HEK293 (cell line): ENCODE data around the gene LBH.

Experiments
- CTCF ChIA-PET: fragments of 350-600 bp; formaldehyde crosslinking; extraction: SDS; loops from one replicate; lab custom pipeline; 2021; ENCODE audit warnings: antibody characterized with exemption; lab: Yijun Ruan, JAX
- POLR2A ChIA-PET: fragments of 300-600 bp; formaldehyde crosslinking; extraction: SDS; loops from one replicate; lab custom pipeline; 2020; ENCODE audit warnings: antibody characterized with exemption, inconsistent platforms; lab: Yijun Ruan, JAX
- H3K27ac ChIP-seq: fragments of 200-500 bp; sonication (Bioruptor generic); 2 replicates; pipeline ENCODE4 v1.5.1; 2014; ENCODE audit warnings: low read depth, low read length, control low read depth, inconsistent platforms; ENCODE audit errors: extremely low read depth
- H3K36me3 ChIP-seq, 2 experiments: fragments of 200-500 bp in 1 of 2; sonication (Bioruptor generic) in 1 of 2; 1 replicate in 1 of 2; 2 replicates in 1 of 2; pipeline ENCODE4 v1.5.1; 2014 to 2017; ENCODE audit warnings: inconsistent platforms in 2 of 2, low read length in 2 of 2; ENCODE audit not compliant: control insufficient read depth in 2 of 2, insufficient read depth in 1 of 2
- H3K4me1 ChIP-seq: fragments of 200-500 bp; sonication (Bioruptor generic); 2 replicates; pipeline ENCODE4 v1.5.1; 2014; ENCODE audit warnings: mild to moderate bottlenecking, low read length, inconsistent platforms; ENCODE audit not compliant: control insufficient read depth, insufficient read depth
- H3K4me3 ChIP-seq: 2 replicates; pipeline ENCODE4 v1.5.1; 2011; ENCODE audit warnings: low read depth, mild to moderate bottlenecking, control low read depth, low read length, moderate library complexity
- H3K9me3 ChIP-seq: fragments of 200-500 bp; sonication (Bioruptor generic); 2 replicates; pipeline ENCODE4 v1.5.1; 2014; ENCODE audit warnings: low read depth, low read length, inconsistent platforms; ENCODE audit not compliant: control insufficient read depth, insufficient read depth
- KLF10 ChIP-seq: fragments of 450-650 bp; IDR thresholded peaks from 2 replicates; pipeline ENCODE4 v1.5.1; 2018; ENCODE audit warnings: missing biosample characterization, mild to moderate bottlenecking, missing genetic modification characterization
- KLF7 ChIP-seq: fragments of 450-650 bp; formaldehyde crosslinking; IDR thresholded peaks from 2 replicates; pipeline ENCODE4 v1.5.1; 2016; ENCODE audit warnings: missing biosample characterization, missing genetic modification characterization, borderline replicate concordance
- ZEB2 ChIP-seq: fragments of 450-650 bp; formaldehyde crosslinking; IDR thresholded peaks from 2 replicates; pipeline ENCODE4 v1.5.1; 2016; ENCODE audit warnings: missing biosample characterization, missing genetic modification characterization
- ZIC2 ChIP-seq: fragments of 450-650 bp; formaldehyde crosslinking; IDR thresholded peaks from 2 replicates; pipeline ENCODE4 v1.5.1; 2016; ENCODE audit warnings: missing biosample characterization, missing genetic modification characterization
- ZNF155 ChIP-seq: fragments of 450-650 bp; formaldehyde crosslinking; IDR thresholded peaks from 2 replicates; pipeline ENCODE4 v1.5.1; 2016; ENCODE audit warnings: missing biosample characterization, missing genetic modification characterization
- ZNF19 ChIP-seq: fragments of 450-650 bp; formaldehyde crosslinking; IDR thresholded peaks from 2 replicates; pipeline ENCODE4; 2016; ENCODE audit warnings: missing biosample characterization, missing genetic modification characterization, low read depth
- ZNF2 ChIP-seq: fragments of 450-650 bp; formaldehyde crosslinking; IDR thresholded peaks from 2 replicates; pipeline ENCODE4 v1.5.1; 2016; ENCODE audit warnings: missing biosample characterization, missing genetic modification characterization
- ZNF239 ChIP-seq: fragments of 450-650 bp; formaldehyde crosslinking; IDR thresholded peaks from 2 replicates; pipeline ENCODE4 v1.5.1; 2016; ENCODE audit warnings: missing biosample characterization, missing genetic modification characterization
- ZNF302 ChIP-seq: fragments of 450-650 bp; formaldehyde crosslinking; IDR thresholded peaks from 2 replicates; pipeline ENCODE4 v1.5.1; 2016; ENCODE audit warnings: missing biosample characterization, missing genetic modification characterization, low read depth
- ZNF514 ChIP-seq: fragments of 450-650 bp; formaldehyde crosslinking; IDR thresholded peaks from 2 replicates; pipeline ENCODE4 v1.5.1; 2016; ENCODE audit warnings: missing biosample characterization, missing genetic modification characterization
- ZNF629 ChIP-seq: fragments of 450-650 bp; formaldehyde crosslinking; IDR thresholded peaks from 2 replicates; pipeline ENCODE4 v1.5.1; 2017; ENCODE audit warnings: missing biosample characterization, missing genetic modification characterization
- ZNF660 ChIP-seq: fragments of 450-650 bp; IDR thresholded peaks from 2 replicates; pipeline ENCODE4 v1.5.1; 2018; ENCODE audit warnings: missing biosample characterization, mild to moderate bottlenecking, missing genetic modification characterization
- ZNF707 ChIP-seq: fragments of 450-650 bp; formaldehyde crosslinking; IDR thresholded peaks from 2 replicates; pipeline ENCODE4 v1.5.1; 2016; ENCODE audit warnings: missing biosample characterization, missing genetic modification characterization
- ZSCAN16 ChIP-seq: fragments of 450-650 bp; formaldehyde crosslinking; IDR thresholded peaks from 2 replicates; pipeline ENCODE4 v1.5.1; 2016; ENCODE audit warnings: missing biosample characterization, missing genetic modification characterization
- TF ChIP-seq, protein P1 (sequence below): fragments of 450-650 bp; formaldehyde crosslinking; IDR thresholded peaks from 2 replicates; pipeline ENCODE4 v1.5.1; 2016; ENCODE audit warnings: missing biosample characterization, missing genetic modification characterization
- TF ChIP-seq, protein P2 (sequence below): fragments of 450-650 bp; formaldehyde crosslinking; IDR thresholded peaks from 2 replicates; pipeline ENCODE4 v1.5.1; 2016; ENCODE audit warnings: missing biosample characterization, missing genetic modification characterization
- TF ChIP-seq, protein P3 (sequence below): fragments of 450-650 bp; formaldehyde crosslinking; IDR thresholded peaks from 2 replicates; pipeline ENCODE4 v1.5.1; 2016; ENCODE audit warnings: missing biosample characterization, missing genetic modification characterization
- TF ChIP-seq, protein P4 (sequence below): fragments of 450-650 bp; formaldehyde crosslinking; IDR thresholded peaks from 2 replicates; pipeline ENCODE4 v1.5.1; 2016; ENCODE audit warnings: missing biosample characterization, missing genetic modification characterization
- TF ChIP-seq, protein P5 (sequence below): fragments of 450-650 bp; formaldehyde crosslinking; IDR thresholded peaks from 2 replicates; pipeline ENCODE4 v1.5.1; 2016; ENCODE audit warnings: missing biosample characterization, missing genetic modification characterization
- TF ChIP-seq, protein P6 (sequence below): fragments of 450-650 bp; formaldehyde crosslinking; IDR thresholded peaks from 2 replicates; pipeline ENCODE4 v1.5.1; 2016; ENCODE audit warnings: missing biosample characterization, missing genetic modification characterization
- TF ChIP-seq, protein P7 (sequence below): fragments of 450-650 bp; formaldehyde crosslinking; IDR thresholded peaks from 2 replicates; pipeline ENCODE4 v1.5.1; 2016; ENCODE audit warnings: missing biosample characterization, missing genetic modification characterization
- TF ChIP-seq, protein P8 (sequence below): fragments of 450-650 bp; formaldehyde crosslinking; IDR thresholded peaks from 2 replicates; pipeline ENCODE4 v1.5.1; 2016; ENCODE audit warnings: missing biosample characterization, missing genetic modification characterization

Gene LBH

DNA sequence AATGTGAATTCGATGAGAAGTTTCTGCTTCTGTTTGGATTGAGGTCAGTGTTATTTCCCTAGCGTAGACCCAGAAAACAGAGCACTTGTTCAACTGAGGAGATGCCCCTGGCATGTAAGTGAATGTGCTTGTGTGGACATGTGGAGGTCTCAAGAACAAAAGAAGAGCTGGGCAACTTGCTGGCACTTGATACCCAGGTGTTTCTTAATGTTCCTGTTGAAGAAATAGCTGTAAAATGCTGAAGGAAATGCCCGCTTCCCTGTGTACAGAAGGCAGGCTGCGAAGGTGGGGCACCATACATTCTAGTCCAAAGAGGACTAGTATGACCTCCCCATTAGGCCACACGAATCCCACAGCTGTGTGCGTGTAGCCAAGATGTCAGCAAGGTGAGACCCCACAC lies 9.8 kb upstream of the LBH start:
- TF ChIP-seq, protein P1, sequence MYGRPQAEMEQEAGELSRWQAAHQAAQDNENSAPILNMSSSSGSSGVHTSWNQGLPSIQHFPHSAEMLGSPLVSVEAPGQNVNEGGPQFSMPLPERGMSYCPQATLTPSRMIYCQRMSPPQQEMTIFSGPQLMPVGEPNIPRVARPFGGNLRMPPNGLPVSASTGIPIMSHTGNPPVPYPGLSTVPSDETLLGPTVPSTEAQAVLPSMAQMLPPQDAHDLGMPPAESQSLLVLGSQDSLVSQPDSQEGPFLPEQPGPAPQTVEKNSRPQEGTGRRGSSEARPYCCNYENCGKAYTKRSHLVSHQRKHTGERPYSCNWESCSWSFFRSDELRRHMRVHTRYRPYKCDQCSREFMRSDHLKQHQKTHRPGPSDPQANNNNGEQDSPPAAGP, result no peak
- TF ChIP-seq, protein P2, sequence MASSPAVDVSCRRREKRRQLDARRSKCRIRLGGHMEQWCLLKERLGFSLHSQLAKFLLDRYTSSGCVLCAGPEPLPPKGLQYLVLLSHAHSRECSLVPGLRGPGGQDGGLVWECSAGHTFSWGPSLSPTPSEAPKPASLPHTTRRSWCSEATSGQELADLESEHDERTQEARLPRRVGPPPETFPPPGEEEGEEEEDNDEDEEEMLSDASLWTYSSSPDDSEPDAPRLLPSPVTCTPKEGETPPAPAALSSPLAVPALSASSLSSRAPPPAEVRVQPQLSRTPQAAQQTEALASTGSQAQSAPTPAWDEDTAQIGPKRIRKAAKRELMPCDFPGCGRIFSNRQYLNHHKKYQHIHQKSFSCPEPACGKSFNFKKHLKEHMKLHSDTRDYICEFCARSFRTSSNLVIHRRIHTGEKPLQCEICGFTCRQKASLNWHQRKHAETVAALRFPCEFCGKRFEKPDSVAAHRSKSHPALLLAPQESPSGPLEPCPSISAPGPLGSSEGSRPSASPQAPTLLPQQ (tag by site-specific recombination), result no peak
- TF ChIP-seq, protein P3, sequence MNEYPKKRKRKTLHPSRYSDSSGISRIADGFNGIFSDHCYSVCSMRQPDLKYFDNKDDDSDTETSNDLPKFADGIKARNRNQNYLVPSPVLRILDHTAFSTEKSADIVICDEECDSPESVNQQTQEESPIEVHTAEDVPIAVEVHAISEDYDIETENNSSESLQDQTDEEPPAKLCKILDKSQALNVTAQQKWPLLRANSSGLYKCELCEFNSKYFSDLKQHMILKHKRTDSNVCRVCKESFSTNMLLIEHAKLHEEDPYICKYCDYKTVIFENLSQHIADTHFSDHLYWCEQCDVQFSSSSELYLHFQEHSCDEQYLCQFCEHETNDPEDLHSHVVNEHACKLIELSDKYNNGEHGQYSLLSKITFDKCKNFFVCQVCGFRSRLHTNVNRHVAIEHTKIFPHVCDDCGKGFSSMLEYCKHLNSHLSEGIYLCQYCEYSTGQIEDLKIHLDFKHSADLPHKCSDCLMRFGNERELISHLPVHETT (tag by site-specific recombination), result no peak
- TF ChIP-seq ZEB2 (tag by site-specific recombination) (no peak), ZNF660 (tag by site-specific recombination) (no peak), ZNF2 (tag by site-specific recombination) (no peak), ZNF514 (no peak), ZIC2 (tag by site-specific recombination) (no peak), ZNF155 (no peak), KLF10 (no peak), ZNF629 (tag by site-specific recombination) (no peak), KLF7 (tag by site-specific recombination) (no peak), ZNF707 (tag by site-specific recombination) (no peak)
- TF ChIP-seq, protein P4, sequence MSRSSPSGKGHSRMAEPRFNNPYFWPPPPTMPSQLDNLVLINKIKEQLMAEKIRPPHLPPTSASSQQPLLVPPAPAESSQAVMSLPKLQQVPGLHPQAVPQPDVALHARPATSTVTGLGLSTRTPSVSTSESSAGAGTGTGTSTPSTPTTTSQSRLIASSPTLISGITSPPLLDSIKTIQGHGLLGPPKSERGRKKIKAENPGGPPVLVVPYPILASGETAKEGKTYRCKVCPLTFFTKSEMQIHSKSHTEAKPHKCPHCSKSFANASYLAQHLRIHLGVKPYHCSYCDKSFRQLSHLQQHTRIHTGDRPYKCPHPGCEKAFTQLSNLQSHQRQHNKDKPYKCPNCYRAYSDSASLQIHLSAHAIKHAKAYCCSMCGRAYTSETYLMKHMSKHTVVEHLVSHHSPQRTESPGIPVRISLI (tag by site-specific recombination), result no peak
- TF ChIP-seq, protein P5, sequence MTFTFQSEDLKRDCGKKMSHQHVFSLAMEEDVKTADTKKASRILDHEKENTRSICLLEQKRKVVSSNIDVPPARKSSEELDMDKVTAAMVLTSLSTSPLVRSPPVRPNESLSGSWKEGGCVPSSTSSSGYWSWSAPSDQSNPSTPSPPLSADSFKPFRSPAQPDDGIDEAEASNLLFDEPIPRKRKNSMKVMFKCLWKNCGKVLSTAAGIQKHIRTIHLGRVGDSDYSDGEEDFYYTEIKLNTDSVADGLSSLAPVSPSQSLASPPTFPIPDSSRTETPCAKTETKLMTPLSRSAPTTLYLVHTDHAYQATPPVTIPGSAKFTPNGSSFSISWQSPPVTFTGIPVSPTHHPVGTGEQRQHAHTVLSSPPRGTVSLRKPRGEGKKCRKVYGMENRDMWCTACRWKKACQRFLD (tag by site-specific recombination), result no peak
- TF ChIP-seq, protein P6, sequence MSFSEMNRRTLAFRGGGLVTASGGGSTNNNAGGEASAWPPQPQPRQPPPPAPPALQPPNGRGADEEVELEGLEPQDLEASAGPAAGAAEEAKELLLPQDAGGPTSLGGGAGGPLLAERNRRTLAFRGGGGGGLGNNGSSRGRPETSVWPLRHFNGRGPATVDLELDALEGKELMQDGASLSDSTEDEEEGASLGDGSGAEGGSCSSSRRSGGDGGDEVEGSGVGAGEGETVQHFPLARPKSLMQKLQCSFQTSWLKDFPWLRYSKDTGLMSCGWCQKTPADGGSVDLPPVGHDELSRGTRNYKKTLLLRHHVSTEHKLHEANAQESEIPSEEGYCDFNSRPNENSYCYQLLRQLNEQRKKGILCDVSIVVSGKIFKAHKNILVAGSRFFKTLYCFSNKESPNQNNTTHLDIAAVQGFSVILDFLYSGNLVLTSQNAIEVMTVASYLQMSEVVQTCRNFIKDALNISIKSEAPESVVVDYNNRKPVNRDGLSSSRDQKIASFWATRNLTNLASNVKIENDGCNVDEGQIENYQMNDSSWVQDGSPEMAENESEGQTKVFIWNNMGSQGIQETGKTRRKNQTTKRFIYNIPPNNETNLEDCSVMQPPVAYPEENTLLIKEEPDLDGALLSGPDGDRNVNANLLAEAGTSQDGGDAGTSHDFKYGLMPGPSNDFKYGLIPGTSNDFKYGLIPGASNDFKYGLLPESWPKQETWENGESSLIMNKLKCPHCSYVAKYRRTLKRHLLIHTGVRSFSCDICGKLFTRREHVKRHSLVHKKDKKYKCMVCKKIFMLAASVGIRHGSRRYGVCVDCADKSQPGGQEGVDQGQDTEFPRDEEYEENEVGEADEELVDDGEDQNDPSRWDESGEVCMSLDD (tag by site-specific recombination), result no peak
- TF ChIP-seq, all 188 proteins: peak for 0
- Histone ChIP-seq H3K36me3 (no peaks in the 10 kb centered on the region), H3K4me3 (no peak overlapping the region), H3K27ac (no peak overlapping the region), H3K9me3 (no peaks in the 10 kb centered on the region), H3K4me1 (no peaks in the 10 kb centered on the region)
- ChIA-PET POLR2A (interaction anchor here (0.6 to 1.5 kb wide), 3 partner anchors 9 to 10 kb away, joined by 7 to 12 read pairs (median 11); partner anchors contain the start of gene LBH), CTCF (interaction anchor here (0.6 to 1.5 kb wide), 4 partner anchors 17 to 490 kb away, joined by 3 to 5 read pairs (median 4); no protein-coding TSS in a partner anchor)

DNA sequence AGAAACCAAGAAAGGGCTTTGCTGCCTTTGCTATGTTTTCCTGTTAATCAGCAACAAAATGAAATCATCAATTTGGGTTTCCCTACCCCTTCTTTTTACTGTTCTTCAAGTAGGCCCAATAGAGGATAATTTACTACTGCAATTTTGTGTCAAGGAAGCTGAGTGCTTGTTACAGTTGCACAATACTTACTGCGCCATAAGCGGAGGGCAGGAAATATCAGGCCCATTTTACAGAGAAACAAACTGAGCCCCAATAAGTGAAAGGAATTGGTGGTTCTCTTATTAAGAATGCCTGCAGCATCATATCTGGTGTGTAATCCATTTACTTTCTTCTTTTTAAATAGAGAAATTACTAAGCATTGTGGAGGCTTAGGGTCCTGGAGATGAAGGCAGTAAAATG lies 9.3 kb upstream of the LBH start:
- Histone ChIP-seq H3K4me3 (no peak overlapping the region), H3K4me1 (no peaks in the 10 kb centered on the region), H3K36me3 (no peaks in the 10 kb centered on the region), H3K27ac (no peak overlapping the region), H3K9me3 (no peaks in the 10 kb centered on the region)
- ChIA-PET POLR2A (interaction anchor here (0.6 to 1.5 kb wide), 2 partner anchors 10 kb away, joined by 7 to 11 read pairs; partner anchors contain the start of gene LBH), CTCF (interaction anchor here (0.8 to 1.5 kb wide), 3 partner anchors 17 to 489 kb away, joined by 3 to 5 read pairs (median 4); no protein-coding TSS in a partner anchor)
- no peak for TF ChIP-seq ZNF19 (tag by site-specific recombination)
- no peak for TF ChIP-seq ZNF302 (tag by site-specific recombination)
- no peak for TF ChIP-seq ZNF239 (tag by site-specific recombination)
- TF ChIP-seq ZSCAN16 (tag by site-specific recombination), result no peak
- TF ChIP-seq, protein P7, sequence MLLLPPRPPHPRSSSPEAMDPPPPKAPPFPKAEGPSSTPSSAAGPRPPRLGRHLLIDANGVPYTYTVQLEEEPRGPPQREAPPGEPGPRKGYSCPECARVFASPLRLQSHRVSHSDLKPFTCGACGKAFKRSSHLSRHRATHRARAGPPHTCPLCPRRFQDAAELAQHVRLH (tag by site-specific recombination), result no peak
- TF ChIP-seq, protein P8, sequence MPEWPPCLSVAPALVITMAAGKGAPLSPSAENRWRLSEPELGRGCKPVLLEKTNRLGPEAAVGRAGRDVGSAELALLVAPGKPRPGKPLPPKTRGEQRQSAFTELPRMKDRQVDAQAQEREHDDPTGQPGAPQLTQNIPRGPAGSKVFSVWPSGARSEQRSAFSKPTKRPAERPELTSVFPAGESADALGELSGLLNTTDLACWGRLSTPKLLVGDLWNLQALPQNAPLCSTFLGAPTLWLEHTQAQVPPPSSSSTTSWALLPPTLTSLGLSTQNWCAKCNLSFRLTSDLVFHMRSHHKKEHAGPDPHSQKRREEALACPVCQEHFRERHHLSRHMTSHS, result no peak
